Measurements from ENCODE around the gene SEMA3G.

- TF ChIP-seq CTCF (IDR thresholded peaks at IDR 0.05): no peak
- TF ChIP-seq POLR2A (IDR thresholded peaks at IDR 0.05): no peak
These were observed 17.0 kb upstream of the SEMA3G start for GRCh38 chr3:52461874-52462273.
